Progenitor cell of endocrine pancreas (in vitro differentiated cells): Measurements from ENCODE around the gene HES2. TPM values are rescaled to one million over a fixed set of nuclear protein-coding genes. Genes with fewer than 3 reads are reported as not detected.

Source experiments
- DNase-seq: peaks from one replicate; pipeline ENCODE4 v3.0.0; 2021; ENCODE audit warnings: low spot score; ENCODE audit not compliant: unreplicated experiment
- H3K27ac Mint-ChIP-seq: 2 replicates; pipeline ENCODE4 v1.8.0; 2021; ENCODE audit warnings: mild to moderate bottlenecking, moderate library complexity, mixed read lengths
- H3K27me3 Mint-ChIP-seq: 2 replicates; pipeline ENCODE4 v1.8.0; 2021; ENCODE audit warnings: mixed read lengths
- H3K36me3 Mint-ChIP-seq: 2 replicates; pipeline ENCODE4 v1.8.0; 2022; ENCODE audit warnings: mixed read lengths; ENCODE audit not compliant: insufficient read depth
- H3K4me1 Mint-ChIP-seq: 2 replicates; pipeline ENCODE4 v1.8.0; 2021; ENCODE audit warnings: low read depth, mixed read lengths
- H3K4me3 Mint-ChIP-seq: 2 replicates; pipeline ENCODE4 v1.8.0; 2021; ENCODE audit warnings: low read depth, mild to moderate bottlenecking, moderate library complexity, mixed read lengths
- H3K9me3 Mint-ChIP-seq: 2 replicates; pipeline ENCODE4 v1.8.0; 2021; ENCODE audit warnings: low read depth, mixed read lengths
- CTCF ChIP-seq: fragments of 200-600 bp; sonication (generic); IDR thresholded peaks from one replicate; pipeline ENCODE4 v1.5.0; 2021; ENCODE audit warnings: antibody characterized with exemption, mild to moderate bottlenecking; ENCODE audit not compliant: unreplicated experiment
- long read RNA-seq: library from polyadenylated mRNA; unstranded; transcript quantifications from one replicate; pipeline ENCODE4 v2.0.0, GENCODE V29; 2020
- total RNA-seq: library from RNA; stranded (reverse); gene quantifications from 2 replicates; pipeline ENCODE4 v1.2.1, GENCODE V29; 2021

The HES2 gene
- total RNA-seq = 0.07 and 0.12 TPM in 2 replicates
- long read RNA-seq = 0 reads

- H3K36me3 Mint-ChIP-seq = no peaks in the 10 kb centered on the region
- no peaks in the 10 kb centered on the region for H3K9me3 Mint-ChIP-seq
- H3K27ac Mint-ChIP-seq = no peak within 1 kb of the TSS
- peaks cover 82% of the 10 kb centered on the region for H3K27me3 Mint-ChIP-seq
- no peak for TF ChIP-seq CTCF
- DNase-seq = no peak
- H3K4me1 Mint-ChIP-seq = no peaks in the 10 kb centered on the region
- H3K4me3 Mint-ChIP-seq = peak within 1 kb of the TSS; percentile 11
Measured at GRCh38 chr1:6419804-6420453, at the start of gene HES2. TSS of gene HES2 (minus strand) at chr1:6419919. CDS start at chr1:6419820, 99 bp downstream.

GRCh38 chr1:6468729-6469461 is 49.2 kb upstream of the HES2 start:
- Mint-ChIP-seq H3K27me3 (no peaks in the 10 kb centered on the region), H3K4me1 (no peaks in the 10 kb centered on the region), H3K27ac (no peak overlapping the region), H3K4me3 (no peak overlapping the region), H3K9me3 (no peaks in the 10 kb centered on the region), H3K36me3 (peaks cover 21% of the 10 kb centered on the region)
- TF ChIP-seq CTCF = no peak
- no peak for DNase-seq

- Mint-ChIP-seq H3K27me3 (no peaks in the 10 kb centered on the region), H3K27ac (no peak overlapping the region), H3K9me3 (no peaks in the 10 kb centered on the region), H3K4me1 (no peaks in the 10 kb centered on the region), H3K4me3 (no peak overlapping the region), H3K36me3 (peaks cover 23% of the 10 kb centered on the region)
- no peak for DNase-seq
- no peak for TF ChIP-seq CTCF
Measured at GRCh38 chr1:6467744-6468688, 48.3 kb upstream of the HES2 start.

GRCh38 chr1:6467224-6467623 is 47.5 kb upstream of the HES2 start:
- Mint-ChIP-seq H3K27me3 (no peaks in the 10 kb centered on the region), H3K4me3 (no peak overlapping the region), H3K27ac (no peak overlapping the region), H3K36me3 (peaks cover 23% of the 10 kb centered on the region), H3K9me3 (no peaks in the 10 kb centered on the region), H3K4me1 (no peaks in the 10 kb centered on the region)
- DNase-seq = no peak
- no peak for TF ChIP-seq CTCF

GRCh38 chr1:6466751-6467150 is 47.0 kb upstream of the HES2 start:
- no peaks in the 10 kb centered on the region for H3K27me3 Mint-ChIP-seq
- H3K9me3 Mint-ChIP-seq = no peaks in the 10 kb centered on the region
- peaks cover 23% of the 10 kb centered on the region for H3K36me3 Mint-ChIP-seq
- H3K4me3 Mint-ChIP-seq = no peak overlapping the region
- no peak overlapping the region for H3K27ac Mint-ChIP-seq
- DNase-seq = no peak
- H3K4me1 Mint-ChIP-seq = no peaks in the 10 kb centered on the region
- TF ChIP-seq CTCF = no peak
